GM18909 (cell line): ENCODE results near the gene MILR1.
A peak's percentile ranks its signal among the peaks of the same experiment; 100 is the strongest.
"Not testable (repeated sequence)": the region's sequence is repeated elsewhere in the genome, so short reads cannot be mapped to it uniquely, and the experiment has no call there.

Experiments used
- ATAC-seq: cut with Tn5 transposase; IDR thresholded peaks from one replicate; pipeline ENCODE4 v1.9.1; 2021; ENCODE audit warnings: mild to moderate bottlenecking; ENCODE audit not compliant: unreplicated experiment, poor library complexity

MILR1 gene

GRCh38 chr17:64448665-64449512 is at the start of gene MILR1:
TSS of gene MILR1 (plus strand) at chr17:64449115. CDS start at chr17:64449169, 54 bp downstream.
- no peak for ATAC-seq

GRCh38 chr17:64399767-64400156 is 49.2 kb upstream of the MILR1 start:
- ATAC-seq: no peak

- no peak for ATAC-seq
These were observed 48.3 kb upstream of the MILR1 start for GRCh38 chr17:64400642-64401041.

- no peak for ATAC-seq
These were observed 47.6 kb upstream of the MILR1 start for GRCh38 chr17:64401244-64401860.

- no peak for ATAC-seq
These were observed 47.0 kb upstream of the MILR1 start for GRCh38 chr17:64401941-64402340.

GRCh38 chr17:64402469-64402868 is 46.4 kb upstream of the MILR1 start:
- ATAC-seq: no peak

- ATAC-seq: no peak
These were observed 44.9 kb upstream of the MILR1 start for GRCh38 chr17:64403881-64404460.

GRCh38 chr17:64406321-64407200 is 42.4 kb upstream of the MILR1 start:
- no peak for ATAC-seq

- ATAC-seq: no peak
These were observed 38.0 kb upstream of the MILR1 start for GRCh38 chr17:64410750-64411490.

- no peak for ATAC-seq
These were observed 36.7 kb upstream of the MILR1 start for GRCh38 chr17:64411999-64412771.

GRCh38 chr17:64412944-64413381 is 36.0 kb upstream of the MILR1 start:
- ATAC-seq: no peak

GRCh38 chr17:64413513-64413912 is 35.4 kb upstream of the MILR1 start:
- peak; percentile 62 for ATAC-seq

- ATAC-seq: no peak
These were observed 30.2 kb upstream of the MILR1 start for GRCh38 chr17:64418506-64419339.

GRCh38 chr17:64420143-64420670 is 28.7 kb upstream of the MILR1 start:
- ATAC-seq: no peak

GRCh38 chr17:64422121-64422520 is 26.8 kb upstream of the MILR1 start:
- ATAC-seq: not testable (repeated sequence)

- no peak for ATAC-seq
These were observed 25.0 kb upstream of the MILR1 start for GRCh38 chr17:64423881-64424280.

- ATAC-seq: no peak
These were observed 24.5 kb upstream of the MILR1 start for GRCh38 chr17:64424324-64424849.

GRCh38 chr17:64425191-64425590 is 23.7 kb upstream of the MILR1 start:
- ATAC-seq: no peak
